T-helper 22 cell (primary cell): ENCODE measurements around the gene FAM222A.

Source experiments
- DNase-seq: peaks from one replicate; pipeline ENCODE4 v3.0.0-alpha.2; 2020; ENCODE audit warnings: low read depth

FAM222A gene

GRCh38 chr12:109713187-109714070, at the start of gene FAM222A:
FAM222A (plus strand) TSS chr12:109713825; CDS start chr12:109744147, 30,322 bp downstream.
- peak; percentile 97 for DNase-seq

GRCh38 chr12:109664402-109664801, 49.2 kb upstream of the FAM222A start:
- no peak for DNase-seq

DNA sequence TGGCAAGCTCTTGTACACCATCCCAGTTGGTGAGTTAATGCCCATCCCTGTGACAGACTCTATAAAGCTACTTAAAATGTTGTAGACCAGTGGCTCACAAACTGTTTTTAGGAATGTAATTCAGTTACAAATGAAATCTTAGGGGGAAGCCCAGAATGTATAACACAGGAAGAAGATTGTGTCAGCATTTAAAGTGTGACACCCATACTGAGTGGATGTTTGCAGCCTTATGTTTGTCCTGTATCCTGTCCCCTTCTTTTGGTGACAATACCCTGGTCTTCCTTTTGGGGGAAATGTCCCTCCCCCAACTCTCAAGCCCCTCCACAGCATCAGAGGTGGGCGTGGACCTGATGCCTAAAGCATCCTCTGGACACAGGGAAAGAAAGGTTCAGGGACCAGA, 47.6 kb upstream of the FAM222A start:
- no peak for DNase-seq

DNA sequence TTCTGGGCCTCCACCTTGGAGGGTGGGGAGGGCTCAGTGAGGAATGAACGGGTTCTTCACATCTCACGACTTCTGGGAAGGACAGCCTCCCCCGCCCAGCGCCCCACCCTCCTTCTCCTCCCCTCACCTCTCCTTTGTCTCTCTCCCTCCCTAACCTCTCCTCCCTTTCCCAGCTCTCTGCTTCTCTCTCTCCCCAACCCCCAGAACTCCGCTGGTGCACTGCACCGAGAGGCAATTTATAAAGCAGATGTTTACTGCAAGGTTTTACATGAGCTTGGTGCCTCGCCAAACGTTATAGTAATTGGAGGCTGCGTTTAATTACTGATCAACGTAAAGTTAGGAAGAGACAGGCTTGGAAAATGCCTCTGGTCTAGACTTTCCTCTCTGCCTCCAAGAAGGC, 42.9 kb upstream of the FAM222A start:
- no peak for DNase-seq

- no peak for DNase-seq
Measured at GRCh38 chr12:109671502-109671901, 42.1 kb upstream of the FAM222A start.

DNA sequence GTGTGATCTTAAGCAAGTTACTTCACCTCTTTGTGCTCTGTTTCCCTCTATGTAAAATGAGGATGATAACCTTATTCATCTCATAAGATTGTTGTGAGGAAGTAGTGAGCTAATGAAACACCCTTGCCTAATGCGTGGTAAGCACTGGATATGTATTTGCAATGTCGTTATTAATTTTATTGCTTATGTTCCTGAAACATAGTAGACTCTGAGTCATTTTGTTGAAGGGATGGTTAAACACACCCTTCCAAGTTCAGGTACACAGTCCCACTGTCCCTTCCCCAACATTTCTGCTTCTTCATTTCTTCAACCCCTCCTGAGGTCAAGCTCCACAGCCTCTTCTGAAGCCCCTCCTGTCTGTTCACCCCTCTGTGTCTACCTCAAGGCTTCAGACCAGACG, 40.2 kb upstream of the FAM222A start:
- no peak for DNase-seq

- no peak for DNase-seq
Measured at GRCh38 chr12:109673884-109674283, 39.7 kb upstream of the FAM222A start.

DNA sequence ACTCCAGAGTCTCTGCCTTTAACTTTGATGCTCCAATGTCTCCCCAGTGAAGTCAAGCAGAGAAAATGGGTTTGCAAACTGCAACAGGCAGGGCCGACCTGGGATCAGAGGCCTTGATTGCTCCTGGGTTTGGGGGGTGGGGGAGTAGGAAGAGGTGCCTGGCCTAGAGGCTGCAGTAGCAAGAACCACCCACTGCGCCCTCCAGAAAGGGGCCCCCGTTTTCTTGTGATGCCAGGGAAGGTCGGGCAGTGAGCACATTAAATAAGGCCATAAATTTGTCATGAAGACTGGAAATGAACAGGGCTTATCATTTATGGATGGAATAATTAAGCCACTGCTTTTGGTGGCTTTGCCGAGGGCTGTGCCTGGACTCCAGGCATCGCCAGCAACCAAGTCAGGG, 38.2 kb upstream of the FAM222A start:
- DNase-seq = no peak

- no peak for DNase-seq
Measured at GRCh38 chr12:109677279-109677691, 36.3 kb upstream of the FAM222A start.

GRCh38 chr12:109678719-109679118, 34.9 kb upstream of the FAM222A start:
- DNase-seq = no peak

GRCh38 chr12:109679501-109680263, 33.9 kb upstream of the FAM222A start:
- DNase-seq = no peak

DNA sequence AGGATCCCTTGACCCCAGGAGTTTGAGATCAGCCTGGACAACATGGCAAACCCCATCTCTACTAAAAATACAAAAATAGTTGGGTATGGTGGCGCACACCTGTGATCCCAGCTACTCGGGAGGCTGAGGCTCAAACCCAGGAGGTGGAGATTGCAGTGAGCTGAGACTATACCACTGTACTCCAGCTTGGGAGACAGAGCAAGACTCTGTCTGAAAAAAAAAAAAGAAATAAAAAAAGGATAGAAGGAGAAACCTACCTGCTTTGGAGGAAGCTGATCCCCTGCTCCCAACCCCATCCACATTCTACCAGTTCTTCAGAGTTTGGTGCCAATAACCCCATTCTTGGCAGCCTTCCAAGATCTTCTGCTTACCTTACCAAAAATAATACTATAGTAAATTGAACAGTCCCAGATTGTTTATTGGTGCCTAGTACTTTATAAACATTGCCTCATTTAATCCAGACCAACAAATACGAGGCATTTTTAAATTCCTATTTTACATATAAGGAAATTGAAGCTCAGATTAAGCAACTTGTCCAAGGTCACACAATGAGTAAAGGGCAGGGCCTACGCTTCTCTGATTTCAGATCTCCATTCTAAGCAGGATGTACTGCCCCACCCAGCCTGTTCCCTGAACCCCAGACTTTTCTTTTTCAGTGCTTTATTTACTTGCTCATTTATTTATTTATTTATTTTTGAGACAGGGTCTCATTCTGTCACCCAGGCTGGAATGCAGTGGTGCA, 33.2 kb upstream of the FAM222A start:
- no peak for DNase-seq

DNA sequence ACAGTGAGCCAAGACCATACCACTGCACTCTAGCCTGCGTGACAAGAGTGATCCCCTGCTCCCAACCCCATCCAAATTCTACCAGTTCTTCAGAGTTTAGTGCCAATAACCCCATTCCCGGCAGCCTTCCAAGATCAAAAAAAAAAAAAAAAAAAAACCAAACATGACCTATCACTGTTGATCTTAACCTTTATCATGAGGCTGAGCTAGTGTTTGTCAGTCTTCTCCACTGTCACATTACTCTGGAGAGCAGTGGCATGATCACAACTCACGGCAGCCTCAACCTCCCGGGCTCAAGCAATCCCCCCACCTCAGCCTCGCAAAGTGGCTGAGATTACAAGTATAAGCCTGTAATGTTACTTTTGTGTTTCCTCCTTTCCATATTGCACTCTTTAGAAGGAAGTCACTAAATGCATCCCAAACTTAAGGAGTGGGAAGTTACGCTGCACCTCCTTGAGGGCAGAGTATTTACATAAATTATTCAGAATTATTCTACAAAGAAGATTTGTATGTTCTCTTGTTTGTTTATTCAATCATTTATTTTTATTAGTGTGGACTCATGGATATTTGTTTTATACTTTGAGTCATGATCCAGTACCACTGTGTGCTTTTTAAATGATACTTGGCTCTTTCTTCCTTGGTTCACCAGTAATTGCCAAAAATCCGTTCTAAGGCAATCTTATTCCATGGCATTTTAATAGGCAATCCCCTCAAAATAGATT, 31.5 kb upstream of the FAM222A start:
- no peak for DNase-seq

DNA sequence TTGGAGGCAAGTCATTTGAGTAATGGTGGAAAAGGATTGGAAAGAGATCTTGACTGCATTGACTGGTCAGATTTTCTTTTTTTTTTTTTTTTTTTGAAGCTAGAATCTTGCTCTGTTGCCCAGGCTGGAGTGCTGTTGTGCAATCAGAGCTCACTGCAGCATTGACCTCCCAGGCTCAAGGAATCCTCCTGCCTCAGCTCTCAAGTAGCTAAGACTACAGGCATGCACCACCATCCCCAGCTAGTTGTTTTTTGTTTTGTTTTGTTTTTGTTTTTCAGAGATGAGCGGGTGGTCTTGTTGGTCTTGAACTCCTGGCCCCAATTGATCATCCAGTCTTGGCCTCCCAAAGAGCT, 30.9 kb upstream of the FAM222A start:
- no peak for DNase-seq

DNA sequence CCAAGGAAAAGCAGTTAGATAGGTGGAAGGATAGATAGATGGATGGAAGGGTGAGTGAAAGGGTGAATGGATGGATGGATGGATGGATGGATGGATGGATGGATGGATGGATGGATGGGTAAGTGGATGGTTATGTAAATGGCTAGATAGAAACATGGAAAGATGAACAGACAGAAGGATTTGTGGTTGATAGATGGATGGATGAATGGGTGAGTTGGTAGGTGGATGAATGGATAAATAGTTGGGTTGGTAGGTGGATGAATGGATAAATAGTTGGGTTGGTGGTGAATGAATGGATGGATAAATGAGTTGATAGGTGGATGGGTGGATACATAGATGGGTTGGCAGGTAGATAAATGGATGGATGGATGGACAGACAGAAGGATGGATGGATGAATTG, 30.3 kb upstream of the FAM222A start:
- no peak for DNase-seq

- no peak for DNase-seq
Measured at GRCh38 chr12:109685574-109686447, 27.8 kb upstream of the FAM222A start.

DNA sequence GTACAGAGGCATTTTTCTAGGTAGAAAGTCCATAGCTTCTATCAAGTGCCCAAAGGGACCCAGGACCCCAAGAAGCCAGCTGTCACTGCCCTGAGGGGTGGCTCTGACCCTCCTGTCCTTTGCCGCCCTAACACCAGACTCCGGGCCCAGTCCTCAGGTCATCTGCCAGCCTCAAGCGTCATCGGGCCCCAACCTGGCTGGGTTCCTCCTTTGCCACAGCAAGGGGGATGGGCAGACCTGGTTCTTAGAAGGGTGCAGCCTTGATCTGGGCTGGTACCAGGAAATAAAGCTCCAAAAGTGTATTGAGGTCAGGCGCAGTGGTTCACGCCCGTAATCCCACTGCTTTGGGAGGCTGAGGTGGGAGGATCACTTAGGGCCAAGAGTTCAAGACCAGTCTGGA, 27.1 kb upstream of the FAM222A start:
- DNase-seq = no peak

DNA sequence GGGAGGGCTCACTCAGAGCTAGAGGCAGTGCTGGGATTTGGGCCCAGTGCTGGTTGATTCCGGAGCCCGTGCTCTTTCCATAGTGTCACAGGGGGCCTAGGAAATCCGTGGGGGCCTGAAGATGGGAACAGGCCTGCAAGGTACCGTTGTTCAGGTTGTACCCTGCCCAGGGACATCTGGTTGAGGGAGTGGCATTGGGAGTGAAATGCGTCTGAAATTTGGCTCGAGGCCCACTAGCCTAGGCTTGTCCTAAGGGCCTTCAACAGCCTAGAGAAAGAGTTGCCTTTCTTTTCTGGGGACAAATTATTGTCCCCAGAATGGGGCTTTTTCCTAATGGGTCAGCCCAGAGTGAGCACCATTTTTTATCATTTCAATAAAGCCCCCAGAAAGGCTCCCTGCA, 26.4 kb upstream of the FAM222A start:
- DNase-seq = no peak

- DNase-seq = no peak
Measured at GRCh38 chr12:109689426-109689825, 24.2 kb upstream of the FAM222A start.

GRCh38 chr12:109693160-109693559, 20.5 kb upstream of the FAM222A start:
- no peak for DNase-seq
